OCI-LY1 (cell line): ENCODE data around the gene RNF169.
A peak's percentile ranks its signal among the peaks of the same experiment; 100 is the strongest.

Source experiments
- H2AFZ ChIP-seq: fragments of 200-600 bp; sonication (generic), shearing (Covaris generic); 2 replicates; pipeline ENCODE4 v1.6.0; 2014; ENCODE audit warnings: antibody characterized with exemption, mild to moderate bottlenecking, low read length
- H3F3A ChIP-seq: fragments of 200-600 bp; sonication (generic), shearing (Covaris generic); 2 replicates; pipeline ENCODE4 v1.6.0; 2014; ENCODE audit warnings: mild to moderate bottlenecking, antibody characterized with exemption, low read length, moderate library complexity; ENCODE audit not compliant: insufficient read depth
- H3K27ac ChIP-seq: fragments of 200-600 bp; sonication (generic); 2 replicates; pipeline ENCODE4 v1.5.1; 2014; ENCODE audit warnings: low read length, mixed run types, mild to moderate bottlenecking, low read depth; ENCODE audit not compliant: poor library complexity, severe bottlenecking
- H3K27me3 ChIP-seq: fragments of 200-600 bp; sonication (generic); 2 replicates; pipeline ENCODE4 v1.6.0; 2014; ENCODE audit warnings: antibody characterized with exemption, mild to moderate bottlenecking, low read length, moderate library complexity; ENCODE audit not compliant: insufficient read depth
- H3K36me3 ChIP-seq: fragments of 200-600 bp; sonication (generic); 2 replicates; pipeline ENCODE4 v1.6.1; 2014; ENCODE audit warnings: mild to moderate bottlenecking, antibody characterized with exemption, low read length, moderate library complexity, mixed read lengths; ENCODE audit not compliant: insufficient read depth
- H3K4me1 ChIP-seq: fragments of 200-600 bp; sonication (generic); 2 replicates; pipeline ENCODE4 v1.5.1; 2014; ENCODE audit warnings: mild to moderate bottlenecking, low read length, moderate library complexity; ENCODE audit not compliant: insufficient read depth, severe bottlenecking
- H3K4me2 ChIP-seq: fragments of 200-600 bp; sonication (generic), shearing (Covaris generic); 2 replicates; pipeline ENCODE4 v1.6.1; 2014; ENCODE audit warnings: low read length
- H3K4me3 ChIP-seq: fragments of 200-600 bp; sonication (generic); 2 replicates; pipeline ENCODE4 v1.5.1; 2014; ENCODE audit warnings: low read length, low read depth, mild to moderate bottlenecking, mixed read lengths; ENCODE audit not compliant: poor library complexity, severe bottlenecking
- H3K79me2 ChIP-seq: fragments of 200-600 bp; shearing (Covaris generic); 2 replicates; pipeline ENCODE4 v1.6.1; 2016; ENCODE audit warnings: mixed run types, low read length, mixed read lengths; ENCODE audit not compliant: insufficient read depth
- H3K9ac ChIP-seq: fragments of 200-600 bp; sonication (generic), shearing (Covaris generic); 2 replicates; pipeline ENCODE4 v1.6.1; 2014; ENCODE audit warnings: mild to moderate bottlenecking, low read length, mixed read lengths
- H3K9me2 ChIP-seq: fragments of 200-600 bp; sonication (generic), shearing (Covaris generic); 2 replicates; pipeline ENCODE4 v1.6.1; 2014; ENCODE audit warnings: low read depth, mild to moderate bottlenecking, low read length, mixed read lengths
- H3K9me3 ChIP-seq: fragments of 200-600 bp; shearing (Covaris generic); 2 replicates; pipeline ENCODE4 v1.6.1; 2014; ENCODE audit warnings: low read length, mixed read lengths
- H4K20me1 ChIP-seq: fragments of 200-600 bp; sonication (generic), shearing (Covaris generic); 2 replicates; pipeline ENCODE4 v1.6.0; 2016; ENCODE audit warnings: mild to moderate bottlenecking, low read length; ENCODE audit not compliant: insufficient read depth
- CTCF ChIP-seq: fragments of 200-600 bp; sonication (generic), shearing (Covaris generic); IDR thresholded peaks from 2 replicates; pipeline ENCODE4 v1.5.1; 2017; ENCODE audit warnings: mild to moderate bottlenecking, antibody characterized with exemption, low read length, moderate library complexity, mixed read lengths
- EZH2 ChIP-seq: fragments of 200-600 bp; sonication (generic), shearing (Covaris generic); IDR thresholded peaks from 2 replicates; pipeline ENCODE4 v1.8.0; 2017; ENCODE audit warnings: borderline replicate concordance, mixed run types, mild to moderate bottlenecking, antibody characterized with exemption, low read length, moderate library complexity, mixed read lengths

The RNF169 gene

GRCh38 chr11:74723511-74723910 lies 25.1 kb upstream of the RNF169 start:
- no peak overlapping the region for H3K4me3 ChIP-seq
- no peak overlapping the region for H3K4me2 ChIP-seq
- H4K20me1 ChIP-seq = no peaks in the 10 kb centered on the region
- H3K4me1 ChIP-seq = no peaks in the 10 kb centered on the region
- H3K27me3 ChIP-seq = no peaks in the 10 kb centered on the region; the same call in 1 of the 2 replicates
- H3K79me2 ChIP-seq = no peaks in the 10 kb centered on the region
- H3K36me3 ChIP-seq = no peaks in the 10 kb centered on the region
- no peaks in the 10 kb centered on the region for H3K9me3 ChIP-seq
- no peaks in the 10 kb centered on the region for H3K9me2 ChIP-seq
- no peak overlapping the region for H3K9ac ChIP-seq
- H3K27ac ChIP-seq = no peak overlapping the region
- no peak overlapping the region for H2AFZ ChIP-seq
- TF ChIP-seq EZH2 (no peak), CTCF (no peak)
- H3F3A ChIP-seq = no peaks in the 10 kb centered on the region

DNA sequence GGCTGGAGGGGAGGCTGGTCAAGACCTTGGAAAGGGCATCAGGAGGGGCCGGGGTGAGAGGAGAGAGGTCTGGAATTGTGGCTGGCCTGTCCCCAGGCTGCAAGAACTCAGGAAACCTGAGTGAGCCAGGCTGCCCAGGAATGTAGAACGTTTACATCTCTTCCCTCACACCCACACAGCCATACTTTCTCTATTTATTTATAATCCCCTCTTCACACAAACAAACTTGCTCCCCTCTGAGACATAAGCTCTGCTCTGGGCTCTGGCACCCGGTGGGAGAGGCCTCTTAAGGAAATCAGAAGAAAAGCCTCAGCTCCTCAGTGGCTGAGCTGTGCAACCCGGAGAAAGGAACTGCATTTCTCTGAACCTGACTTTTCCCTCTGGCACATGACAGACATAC lies 22.9 kb upstream of the RNF169 start:
- Histone ChIP-seq H3K9ac (no peak overlapping the region), H3K36me3 (no peaks in the 10 kb centered on the region), H3K27me3 (no peaks in the 10 kb centered on the region; the same call in 1 of the 2 replicates), H3K27ac (no peak overlapping the region), H3K4me3 (no peak overlapping the region), H3K79me2 (no peaks in the 10 kb centered on the region), H3K4me2 (no peak overlapping the region), H2AFZ (no peak overlapping the region), H3F3A (no peaks in the 10 kb centered on the region), H4K20me1 (no peaks in the 10 kb centered on the region), H3K9me3 (no peaks in the 10 kb centered on the region), H3K4me1 (no peaks in the 10 kb centered on the region), H3K9me2 (no peaks in the 10 kb centered on the region)
- TF ChIP-seq CTCF = no peak
- no peak for TF ChIP-seq EZH2

DNA sequence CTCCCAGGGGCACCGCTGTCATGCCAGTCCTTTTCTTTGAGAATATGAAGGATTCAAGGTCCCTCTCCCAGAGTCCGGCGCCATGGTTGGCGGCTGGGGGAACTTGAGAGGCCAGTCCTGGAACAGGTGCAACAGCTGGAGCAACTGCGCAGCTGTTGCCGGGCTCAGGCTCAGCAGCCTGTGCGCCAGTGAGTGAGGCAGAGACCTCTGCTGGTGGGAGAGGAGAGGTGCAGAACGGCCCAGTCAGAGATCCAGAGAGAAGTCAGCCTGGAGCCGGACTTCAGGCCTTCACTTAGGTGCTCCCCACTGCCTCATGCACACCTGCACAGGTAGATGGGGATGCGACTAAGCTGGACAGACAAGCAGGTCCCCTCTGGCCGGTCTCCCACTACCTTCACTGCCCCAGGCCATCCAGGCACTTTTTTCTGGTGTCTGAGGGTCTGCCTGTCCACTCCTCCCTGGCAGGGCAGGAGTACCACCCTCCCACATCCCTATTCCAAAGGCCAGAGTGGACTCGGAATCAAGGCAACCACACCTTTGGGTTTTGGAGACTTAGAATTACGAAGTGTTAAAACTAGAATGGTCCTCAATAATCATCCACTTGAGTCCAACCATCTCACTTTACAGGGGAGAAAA lies 22.0 kb upstream of the RNF169 start:
- Histone ChIP-seq H3K9ac (no peak overlapping the region), H3K9me3 (no peaks in the 10 kb centered on the region), H3K79me2 (no peaks in the 10 kb centered on the region), H3K4me3 (no peak overlapping the region), H3K27ac (no peak overlapping the region), H3K4me2 (no peak overlapping the region), H4K20me1 (no peaks in the 10 kb centered on the region), H2AFZ (no peak overlapping the region), H3F3A (no peaks in the 10 kb centered on the region), H3K4me1 (no peaks in the 10 kb centered on the region), H3K27me3 (no peaks in the 10 kb centered on the region; the same call in 1 of the 2 replicates), H3K36me3 (no peaks in the 10 kb centered on the region), H3K9me2 (no peaks in the 10 kb centered on the region)
- TF ChIP-seq CTCF = peak; percentile 85
- TF ChIP-seq EZH2 = no peak
